ENCODE data around the gene GALNT17.

Gene GALNT17

DNA sequence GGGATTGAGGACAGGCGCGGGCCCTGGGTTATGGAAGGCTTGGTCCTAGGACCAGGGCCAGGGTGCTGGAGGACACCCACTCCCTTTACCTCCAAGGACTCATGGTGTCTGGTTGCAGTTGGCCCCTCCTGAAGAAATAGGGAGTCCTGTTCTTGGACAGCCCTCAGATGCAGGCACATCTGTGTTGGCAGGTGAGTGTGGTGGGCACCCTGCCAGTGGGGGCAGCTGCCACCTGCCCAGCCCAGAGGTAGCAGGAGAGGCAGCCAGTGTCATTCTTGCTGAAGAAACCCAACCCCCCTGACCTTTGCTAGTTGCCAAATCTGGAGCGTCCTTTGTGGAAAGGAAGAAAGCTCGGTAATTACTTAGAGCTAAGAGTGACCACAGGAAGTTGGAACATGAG, 8.3 kb downstream of the GALNT17 start:
- Histone ChIP-seq H3K4me2 (ENCODE audit: low read depth, low read length) (no peak overlapping the region), H3K9ac (ENCODE audit: low read length) (no peak overlapping the region), H3K79me2 (ENCODE audit: low read length) (no peaks in the 10 kb centered on the region), H4K20me1 (ENCODE audit: insufficient read depth, low read length) (no peaks in the 10 kb centered on the region), H3K4me1 (ENCODE audit: low read length) (no peaks in the 10 kb centered on the region), H3K9me2 (replicated peaks; ENCODE audit: insufficient read depth, low read length) (no peaks in the 10 kb centered on the region), H3K27me3 (replicated peaks; ENCODE audit: insufficient read depth, low read length) (no peaks in the 10 kb centered on the region), H3K9me3 (replicated peaks; ENCODE audit: insufficient read depth, low read length) (no peaks in the 10 kb centered on the region), H3K36me3 (replicated peaks; ENCODE audit: insufficient read depth, low read length) (no peaks in the 10 kb centered on the region), H3K27ac (ENCODE audit: low read length) (no peak overlapping the region), H3K4me3 (ENCODE audit: low read length) (no peak overlapping the region), H3F3A (ENCODE audit: insufficient read depth, low read length) (no peaks in the 10 kb centered on the region), H2AFZ (ENCODE audit: low read length) (no peak overlapping the region)
- TF ChIP-seq EZH2phosphoT487 (IDR thresholded peaks at IDR 0.05; ENCODE audit: low read length) = no peak
- TF ChIP-seq EZH2 (optimal IDR thresholded peaks at IDR 0.05; ENCODE audit: low read depth, low read length) = no peak
- TF ChIP-seq, protein P1, sequence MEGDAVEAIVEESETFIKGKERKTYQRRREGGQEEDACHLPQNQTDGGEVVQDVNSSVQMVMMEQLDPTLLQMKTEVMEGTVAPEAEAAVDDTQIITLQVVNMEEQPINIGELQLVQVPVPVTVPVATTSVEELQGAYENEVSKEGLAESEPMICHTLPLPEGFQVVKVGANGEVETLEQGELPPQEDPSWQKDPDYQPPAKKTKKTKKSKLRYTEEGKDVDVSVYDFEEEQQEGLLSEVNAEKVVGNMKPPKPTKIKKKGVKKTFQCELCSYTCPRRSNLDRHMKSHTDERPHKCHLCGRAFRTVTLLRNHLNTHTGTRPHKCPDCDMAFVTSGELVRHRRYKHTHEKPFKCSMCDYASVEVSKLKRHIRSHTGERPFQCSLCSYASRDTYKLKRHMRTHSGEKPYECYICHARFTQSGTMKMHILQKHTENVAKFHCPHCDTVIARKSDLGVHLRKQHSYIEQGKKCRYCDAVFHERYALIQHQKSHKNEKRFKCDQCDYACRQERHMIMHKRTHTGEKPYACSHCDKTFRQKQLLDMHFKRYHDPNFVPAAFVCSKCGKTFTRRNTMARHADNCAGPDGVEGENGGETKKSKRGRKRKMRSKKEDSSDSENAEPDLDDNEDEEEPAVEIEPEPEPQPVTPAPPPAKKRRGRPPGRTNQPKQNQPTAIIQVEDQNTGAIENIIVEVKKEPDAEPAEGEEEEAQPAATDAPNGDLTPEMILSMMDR (IDR thresholded peaks at IDR 0.05; ENCODE audit: low read length) = no peak
- no peak for DNase-seq

DNA sequence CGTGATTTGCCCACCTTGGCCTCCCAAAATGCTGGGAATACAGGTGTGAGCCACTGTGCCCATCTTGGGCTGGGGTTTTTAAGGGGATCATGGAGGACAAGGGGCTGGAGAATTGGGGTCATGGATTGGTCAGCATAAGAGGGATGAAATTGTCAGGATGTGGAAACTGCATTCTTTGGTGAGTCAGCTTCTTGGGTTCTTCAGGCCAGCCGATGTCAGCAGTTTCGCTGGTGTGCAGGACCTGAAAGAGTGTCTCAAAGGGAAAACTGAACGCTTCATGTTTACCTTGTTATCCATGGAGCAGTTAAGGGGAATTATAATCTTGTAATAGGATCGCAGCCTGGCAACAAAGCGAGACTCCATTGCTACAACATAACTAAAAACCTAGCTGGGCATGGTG, 13.0 kb downstream of the GALNT17 start:
- no peak overlapping the region for H3K27ac ChIP-seq (ENCODE audit: low read length)
- no peaks in the 10 kb centered on the region for H4K20me1 ChIP-seq (ENCODE audit: insufficient read depth, low read length)
- no peak overlapping the region for H3K9ac ChIP-seq (ENCODE audit: low read length)
- H2AFZ ChIP-seq (ENCODE audit: low read length) = no peak overlapping the region
- TF ChIP-seq, protein P1 (IDR thresholded peaks at IDR 0.05; ENCODE audit: low read length) = no peak
- TF ChIP-seq EZH2phosphoT487 (IDR thresholded peaks at IDR 0.05; ENCODE audit: low read length) = no peak
- TF ChIP-seq EZH2 (optimal IDR thresholded peaks at IDR 0.05; ENCODE audit: low read depth, low read length) = no peak
- H3F3A ChIP-seq (ENCODE audit: insufficient read depth, low read length) = no peaks in the 10 kb centered on the region
- H3K4me3 ChIP-seq (ENCODE audit: low read length) = no peak overlapping the region
- DNase-seq = no peak
- no peaks in the 10 kb centered on the region for H3K36me3 ChIP-seq (replicated peaks; ENCODE audit: insufficient read depth, low read length)
- H3K4me1 ChIP-seq (ENCODE audit: low read length) = no peaks in the 10 kb centered on the region
- no peak overlapping the region for H3K4me2 ChIP-seq (ENCODE audit: low read depth, low read length)
- H3K79me2 ChIP-seq (ENCODE audit: low read length) = no peaks in the 10 kb centered on the region
- H3K9me3 ChIP-seq (replicated peaks; ENCODE audit: insufficient read depth, low read length) = no peaks in the 10 kb centered on the region; the same call in 1 of the 2 replicates
- H3K9me2 ChIP-seq (replicated peaks; ENCODE audit: insufficient read depth, low read length) = no peaks in the 10 kb centered on the region
- no peaks in the 10 kb centered on the region for H3K27me3 ChIP-seq (replicated peaks; ENCODE audit: insufficient read depth, low read length)

DNA sequence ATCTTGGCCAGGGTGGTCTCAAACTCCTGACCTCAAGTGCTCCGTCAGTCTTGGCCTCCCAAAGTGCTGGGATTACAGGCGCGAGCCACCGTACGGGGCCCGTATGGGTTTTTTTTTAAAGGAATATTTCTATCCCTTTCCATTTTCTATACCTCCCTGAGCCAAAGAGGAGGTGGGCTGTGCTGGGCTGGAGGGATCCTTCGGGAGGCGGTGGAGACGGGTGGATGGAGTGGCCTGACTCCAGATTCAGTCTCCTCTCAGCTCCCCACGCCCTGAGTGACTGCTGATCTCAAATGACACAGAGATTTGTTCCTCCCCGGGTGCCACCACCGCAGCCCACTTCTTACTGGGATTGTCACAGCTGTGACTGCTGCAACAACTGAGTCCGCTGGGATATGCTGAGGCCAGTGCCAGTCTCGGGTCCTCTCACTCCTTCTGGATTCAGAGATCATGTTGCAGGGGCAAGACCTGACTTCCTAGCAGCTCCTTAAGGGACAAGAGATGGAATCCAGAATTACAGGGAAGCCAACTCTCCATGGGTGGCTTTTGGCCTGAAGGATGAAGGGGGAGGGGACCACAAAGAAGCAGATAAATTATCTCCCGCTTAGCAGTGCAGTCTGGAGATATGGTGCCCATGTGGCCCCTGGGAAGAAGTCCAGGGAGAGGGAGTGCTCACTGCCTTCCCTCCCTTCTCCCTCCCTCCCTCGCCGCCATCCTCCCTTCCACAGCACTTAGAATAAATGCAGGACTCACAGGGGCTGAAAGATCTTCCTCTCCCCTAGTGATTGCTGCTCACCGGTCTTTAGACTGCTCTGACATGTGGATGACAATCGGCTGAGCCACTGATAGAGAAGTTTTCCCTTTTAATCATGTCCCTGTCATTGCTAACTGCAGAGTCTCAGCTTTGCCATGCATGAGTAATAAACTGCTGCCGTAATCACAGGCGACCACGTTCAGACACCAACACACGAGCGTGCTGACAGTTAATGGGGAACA, 14.3 kb downstream of the GALNT17 start:
- H3K79me2 ChIP-seq (ENCODE audit: low read length) = no peaks in the 10 kb centered on the region
- no peaks in the 10 kb centered on the region for H3F3A ChIP-seq (ENCODE audit: insufficient read depth, low read length)
- H3K36me3 ChIP-seq (replicated peaks; ENCODE audit: insufficient read depth, low read length) = no peaks in the 10 kb centered on the region
- H3K4me3 ChIP-seq (ENCODE audit: low read length) = no peak overlapping the region
- H3K9ac ChIP-seq (ENCODE audit: low read length) = no peak overlapping the region
- no peak overlapping the region for H3K27ac ChIP-seq (ENCODE audit: low read length)
- H2AFZ ChIP-seq (ENCODE audit: low read length) = no peak overlapping the region
- no peaks in the 10 kb centered on the region for H3K4me1 ChIP-seq (ENCODE audit: low read length)
- TF ChIP-seq, protein P1 (IDR thresholded peaks at IDR 0.05; ENCODE audit: low read length) = no peak
- TF ChIP-seq EZH2phosphoT487 (IDR thresholded peaks at IDR 0.05; ENCODE audit: low read length) = no peak
- TF ChIP-seq EZH2 (optimal IDR thresholded peaks at IDR 0.05; ENCODE audit: low read depth, low read length) = no peak
- no peak overlapping the region for H3K4me2 ChIP-seq (ENCODE audit: low read depth, low read length)
- no peak for DNase-seq
- no peaks in the 10 kb centered on the region for H4K20me1 ChIP-seq (ENCODE audit: insufficient read depth, low read length)
- H3K9me3 ChIP-seq (replicated peaks; ENCODE audit: insufficient read depth, low read length) = no peaks in the 10 kb centered on the region; the same call in 1 of the 2 replicates
- H3K9me2 ChIP-seq (replicated peaks; ENCODE audit: insufficient read depth, low read length) = no peaks in the 10 kb centered on the region
- H3K27me3 ChIP-seq (replicated peaks; ENCODE audit: insufficient read depth, low read length) = no peaks in the 10 kb centered on the region
